ENCODE results near the gene FGF1.

FGF1 gene

GRCh38 chr5:142645456-142645855, 40.4 kb downstream of the FGF1 start:
- DNase-seq (ENCODE audit: low read depth), result no peak
- no peak overlapping the region for H3K4me3 ChIP-seq (ENCODE audit: low read depth, low read length)
- TF ChIP-seq MYC (IDR thresholded peaks at IDR 0.05; ENCODE audit: low read depth, low read length) (no peak), POLR2A (IDR thresholded peaks at IDR 0.05; ENCODE audit: extremely low read depth, insufficient read length) (no peak), MAX (IDR thresholded peaks at IDR 0.05; ENCODE audit: low read depth, low read length) (no peak)
- TF ChIP-seq, protein P1, sequence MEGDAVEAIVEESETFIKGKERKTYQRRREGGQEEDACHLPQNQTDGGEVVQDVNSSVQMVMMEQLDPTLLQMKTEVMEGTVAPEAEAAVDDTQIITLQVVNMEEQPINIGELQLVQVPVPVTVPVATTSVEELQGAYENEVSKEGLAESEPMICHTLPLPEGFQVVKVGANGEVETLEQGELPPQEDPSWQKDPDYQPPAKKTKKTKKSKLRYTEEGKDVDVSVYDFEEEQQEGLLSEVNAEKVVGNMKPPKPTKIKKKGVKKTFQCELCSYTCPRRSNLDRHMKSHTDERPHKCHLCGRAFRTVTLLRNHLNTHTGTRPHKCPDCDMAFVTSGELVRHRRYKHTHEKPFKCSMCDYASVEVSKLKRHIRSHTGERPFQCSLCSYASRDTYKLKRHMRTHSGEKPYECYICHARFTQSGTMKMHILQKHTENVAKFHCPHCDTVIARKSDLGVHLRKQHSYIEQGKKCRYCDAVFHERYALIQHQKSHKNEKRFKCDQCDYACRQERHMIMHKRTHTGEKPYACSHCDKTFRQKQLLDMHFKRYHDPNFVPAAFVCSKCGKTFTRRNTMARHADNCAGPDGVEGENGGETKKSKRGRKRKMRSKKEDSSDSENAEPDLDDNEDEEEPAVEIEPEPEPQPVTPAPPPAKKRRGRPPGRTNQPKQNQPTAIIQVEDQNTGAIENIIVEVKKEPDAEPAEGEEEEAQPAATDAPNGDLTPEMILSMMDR (IDR thresholded peaks at IDR 0.05; ENCODE audit: low read depth, low read length), result no peak

- DNase-seq (ENCODE audit: low read depth), result no peak
- no peak overlapping the region for H3K4me3 ChIP-seq (ENCODE audit: low read depth, low read length)
- TF ChIP-seq, protein P1 (IDR thresholded peaks at IDR 0.05; ENCODE audit: low read depth, low read length), result no peak
- TF ChIP-seq MYC (IDR thresholded peaks at IDR 0.05; ENCODE audit: low read depth, low read length), result no peak
- no peak for TF ChIP-seq POLR2A (IDR thresholded peaks at IDR 0.05; ENCODE audit: extremely low read depth, insufficient read length)
These were observed 41.1 kb downstream of the FGF1 start for GRCh38 chr5:142644640-142645361.

GRCh38 chr5:142644127-142644526, 41.8 kb downstream of the FGF1 start:
- TF ChIP-seq MYC (IDR thresholded peaks at IDR 0.05; ENCODE audit: low read depth, low read length), result no peak
- TF ChIP-seq MAX (IDR thresholded peaks at IDR 0.05; ENCODE audit: low read depth, low read length), result no peak
- TF ChIP-seq, protein P1 (IDR thresholded peaks at IDR 0.05; ENCODE audit: low read depth, low read length), result no peak
- TF ChIP-seq POLR2A (IDR thresholded peaks at IDR 0.05; ENCODE audit: extremely low read depth, insufficient read length), result no peak
- H3K4me3 ChIP-seq (ENCODE audit: low read depth, low read length), result no peak overlapping the region
- DNase-seq (ENCODE audit: low read depth), result no peak

DNA sequence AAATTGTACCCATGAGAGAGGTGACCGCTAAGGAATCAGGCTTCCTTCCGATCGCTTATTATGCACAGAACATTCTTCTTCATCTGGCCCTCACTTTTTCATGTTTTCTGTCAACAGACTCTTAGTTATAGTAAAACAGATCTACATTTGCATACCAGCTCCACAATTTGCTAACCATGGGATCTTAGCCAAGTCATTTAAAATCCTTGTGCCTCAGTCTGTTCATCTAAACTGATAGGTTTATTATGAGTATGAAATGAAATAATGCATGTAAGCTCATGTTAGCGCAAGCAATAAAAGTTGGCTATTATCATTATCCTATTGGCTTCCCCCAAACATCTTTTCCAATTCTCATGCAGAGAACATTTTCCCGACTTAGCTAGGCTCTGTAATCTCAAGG, 42.3 kb downstream of the FGF1 start:
- no peak for DNase-seq (ENCODE audit: low read depth)
- TF ChIP-seq MAX (IDR thresholded peaks at IDR 0.05; ENCODE audit: low read depth, low read length) (no peak), MYC (IDR thresholded peaks at IDR 0.05; ENCODE audit: low read depth, low read length) (no peak), POLR2A (IDR thresholded peaks at IDR 0.05; ENCODE audit: extremely low read depth, insufficient read length) (no peak)
- TF ChIP-seq, protein P1 (IDR thresholded peaks at IDR 0.05; ENCODE audit: low read depth, low read length), result no peak
- H3K4me3 ChIP-seq (ENCODE audit: low read depth, low read length), result no peak overlapping the region

- no peak for DNase-seq (ENCODE audit: low read depth)
- TF ChIP-seq, protein P1 (IDR thresholded peaks at IDR 0.05; ENCODE audit: low read depth, low read length), result no peak
- no peak overlapping the region for H3K4me3 ChIP-seq (ENCODE audit: low read depth, low read length)
These were observed 43.5 kb downstream of the FGF1 start for GRCh38 chr5:142642427-142642826.

DNA sequence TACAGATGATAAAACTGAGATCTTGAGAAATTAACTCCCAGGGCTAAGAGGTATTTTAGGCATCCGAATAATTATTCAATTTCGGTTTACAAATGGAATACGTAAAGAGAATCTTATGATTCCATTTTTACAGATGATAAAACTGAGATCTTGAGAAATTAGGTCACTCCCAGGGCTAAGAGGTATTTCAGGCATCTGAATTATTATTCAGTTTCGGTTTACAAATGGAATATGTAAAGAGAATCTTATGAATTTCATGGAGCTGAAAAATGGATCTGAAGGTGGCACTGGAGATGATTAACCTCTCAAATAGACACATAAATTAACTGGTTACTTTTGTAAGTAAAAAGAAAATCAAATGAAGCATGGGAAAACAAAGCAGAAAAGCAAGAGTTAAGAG, 44.2 kb downstream of the FGF1 start:
- no peak for DNase-seq (ENCODE audit: low read depth)
- TF ChIP-seq MYC (IDR thresholded peaks at IDR 0.05; ENCODE audit: low read depth, low read length) (no peak), POLR2A (IDR thresholded peaks at IDR 0.05; ENCODE audit: extremely low read depth, insufficient read length) (no peak), MAX (IDR thresholded peaks at IDR 0.05; ENCODE audit: low read depth, low read length) (no peak)
- TF ChIP-seq, protein P1 (IDR thresholded peaks at IDR 0.05; ENCODE audit: low read depth, low read length), result no peak
- H3K4me3 ChIP-seq (ENCODE audit: low read depth, low read length), result no peak overlapping the region
